Suppressor macrophage (primary cell): Measurements from ENCODE around the gene ZNF575.
"Not testable (repeated sequence)": the region's sequence is repeated elsewhere in the genome, so short reads cannot be mapped to it uniquely, and the experiment has no call there.

Source experiments
- DNase-seq, 4 experiments: peaks; one replicate each; pipeline ENCODE4 v3.0.0-alpha.2; 2020 to 2022

ZNF575 gene

GRCh38 chr19:43511324-43511723 lies 21.7 kb upstream of the ZNF575 start:
- no peak for DNase-seq

- DNase-seq: not testable (repeated sequence)
Observed at GRCh38 chr19:43512399-43512798, 20.6 kb upstream of the ZNF575 start.

- no peak for DNase-seq
Observed at GRCh38 chr19:43518051-43518450, 14.9 kb upstream of the ZNF575 start.

- peak; percentile 85 to 94 (median 90) for DNase-seq
Observed at GRCh38 chr19:43519436-43520088, 13.4 kb upstream of the ZNF575 start.

- no peak for DNase-seq
Observed at GRCh38 chr19:43522929-43523328, 10.1 kb upstream of the ZNF575 start.

- DNase-seq: not testable (repeated sequence)
Observed at GRCh38 chr19:43523696-43524095, 9.3 kb upstream of the ZNF575 start.

- peak; percentile 65 to 79 (median 76) for DNase-seq
Observed at GRCh38 chr19:43524922-43525835, 7.8 kb upstream of the ZNF575 start.

GRCh38 chr19:43525836-43526771 lies 6.9 kb upstream of the ZNF575 start:
- DNase-seq: peak; percentile 13 to 41 (median 26)

GRCh38 chr19:43526884-43527859 lies 5.8 kb upstream of the ZNF575 start, which contains the start of gene ETHE1:
Gene ETHE1 (minus strand): TSS chr19:43527201. CDS start chr19:43527177, 24 bp downstream.
- peak; percentile 68 to 92 (median 84) for DNase-seq

- peak in 1 of 4 experiments; percentile 15 for DNase-seq
Observed at GRCh38 chr19:43527860-43528622, 4.9 kb upstream of the ZNF575 start.

- no peak for DNase-seq
Observed at GRCh38 chr19:43532571-43532961, 422 bp upstream of the ZNF575 start.

GRCh38 chr19:43533546-43534304 lies 737 bp downstream of the ZNF575 start:
- DNase-seq: peak; percentile 95 to 98 (median 96)

- no peak for DNase-seq
Observed at GRCh38 chr19:43534305-43534815, 1.4 kb downstream of the ZNF575 start.

GRCh38 chr19:43534816-43535761 lies 2.1 kb downstream of the ZNF575 start:
- DNase-seq: peak; percentile 19 to 63 (median 46)

- no peak for DNase-seq
Observed at GRCh38 chr19:43538922-43539321, 5.9 kb downstream of the ZNF575 start.

GRCh38 chr19:43540381-43540780 lies 7.4 kb downstream of the ZNF575 start:
- no peak for DNase-seq

- no peak for DNase-seq
Observed at GRCh38 chr19:43541920-43542650, 9.1 kb downstream of the ZNF575 start.
